CD4-positive, alpha-beta memory T cell (primary cell): ENCODE results near the gene EGR2. TPM values are rescaled to one million over a fixed set of nuclear protein-coding genes. Genes with fewer than 3 reads are reported as not detected.

Experiments used
- CTCF ChIA-PET: fragments of 350-600 bp; sonication (Branson Sonifier 250); formaldehyde crosslinking; loops from one replicate; lab custom pipeline; 2021; ENCODE audit warnings: inconsistent platforms; ENCODE audit not compliant: partially characterized antibody; lab: Charles Lee
- POLR2A ChIA-PET: fragments of 350-600 bp; sonication (Branson Sonifier 250); formaldehyde crosslinking; loops from one replicate; lab custom pipeline; 2021; ENCODE audit not compliant: partially characterized antibody; lab: Charles Lee
- DNase-seq, 5 donors: peaks; one replicate each; pipeline versions ENCODE4 v3.0.0 to v3.0.0-alpha.2; 2020 to 2022; ENCODE audit warnings: mixed read lengths in 1 of 5
- H3K27ac ChIP-seq: one replicate; pipeline ENCODE4 v1.7.0; 2013; ENCODE audit warnings: low read depth, low read length
- H3K27me3 ChIP-seq: 2 replicates; pipeline ENCODE4 v1.7.0; 2013; ENCODE audit warnings: mild to moderate bottlenecking, low read length, moderate library complexity; ENCODE audit not compliant: insufficient read depth
- H3K36me3 ChIP-seq: 2 replicates; pipeline ENCODE4 v1.7.0; 2013; ENCODE audit warnings: mild to moderate bottlenecking, low read length, moderate library complexity; ENCODE audit not compliant: insufficient read depth
- H3K4me1 ChIP-seq: 2 replicates; pipeline ENCODE4 v1.7.0; 2013; ENCODE audit warnings: mild to moderate bottlenecking, low read length, moderate library complexity; ENCODE audit not compliant: insufficient read depth
- H3K4me3 ChIP-seq, 2 donors: one replicate each; pipeline ENCODE4 v1.7.0; 2013; ENCODE audit warnings: low read length in 2 of 2, mild to moderate bottlenecking in 1 of 2
- H3K9me3 ChIP-seq, 2 donors: one replicate each; pipeline ENCODE4 v1.7.0; 2013; ENCODE audit warnings: low read length in 2 of 2, control low read depth in 1 of 2; ENCODE audit not compliant: control insufficient read depth in 1 of 2
- H3K27ac Mint-ChIP-seq, 7 donors: one replicate each; pipeline ENCODE4 v1.8.0; 2020 to 2021; ENCODE audit warnings: mixed read lengths in 7 of 7, mild to moderate bottlenecking in 6 of 7, inconsistent platforms in 3 of 7, moderate library complexity in 3 of 7
- H3K27me3 Mint-ChIP-seq, 2 donors: one replicate each; pipeline ENCODE4 v1.8.0; 2020 to 2021; ENCODE audit warnings: mixed read lengths in 2 of 2
- H3K36me3 Mint-ChIP-seq, 2 donors: one replicate each; pipeline ENCODE4 v1.8.0; 2020 to 2021; ENCODE audit warnings: mixed read lengths in 2 of 2, inconsistent platforms in 1 of 2, mild to moderate bottlenecking in 1 of 2
- H3K4me1 Mint-ChIP-seq, 4 donors: one replicate each; pipeline ENCODE4 v1.8.0; 2020 to 2021; ENCODE audit warnings: mixed read lengths in 4 of 4, mild to moderate bottlenecking in 1 of 4
- H3K4me3 Mint-ChIP-seq, 8 donors: one replicate each; pipeline ENCODE4 v1.8.0; 2020 to 2021; ENCODE audit warnings: mixed read lengths in 8 of 8, mild to moderate bottlenecking in 7 of 8, moderate library complexity in 6 of 8, inconsistent platforms in 3 of 8
- H3K9me3 Mint-ChIP-seq, 8 donors: one replicate each; pipeline ENCODE4 v1.8.0; 2020 to 2021; ENCODE audit warnings: mixed read lengths in 8 of 8, mild to moderate bottlenecking in 5 of 8, inconsistent platforms in 3 of 8, moderate library complexity in 1 of 8
- intact Hi-C: fragments of 100-400 bp; cut with micrococcal nuclease; formaldehyde crosslinking; loops from one replicate; pipeline ENCODE4 v1.15.1; 2023
- polyA plus RNA-seq, 2 donors: library from polyadenylated mRNA; unstranded; fragments of 300-500 nt; fragmentation: Illumina TruSeq; gene quantifications; one replicate each; pipeline ENCODE4 v1.2.3, GENCODE V29; 2021
- total RNA-seq, 2 experiments: library from RNA; stranded (reverse); gene quantifications; one replicate each; pipeline ENCODE4 v1.2.3, GENCODE V29; 2021

EGR2 gene
- total and polyA plus RNA-seq, 4 experiments from 2014 or later, result 0.22 to 2.2 (median 2.0) TPM; not detected in 1

GRCh38 chr10:62796896-62797295, 19.3 kb downstream of the EGR2 start:
- no peak overlapping the region for H3K4me3 Mint-ChIP-seq
- no peak overlapping the region for H3K27ac Mint-ChIP-seq
- CTCF ChIA-PET, result interaction anchor here (0.7 to 1.3 kb wide), 3 partner anchors 21 to 361 kb away, joined by 3 to 5 read pairs (median 4); no protein-coding TSS in a partner anchor
- Histone ChIP-seq H3K27ac (no peak overlapping the region), H3K4me1 (no peaks in the 10 kb centered on the region), H3K9me3 (no peaks in the 10 kb centered on the region), H3K27me3 (peaks cover 7% of the 10 kb centered on the region), H3K4me3 (no peak overlapping the region), H3K36me3 (no peaks in the 10 kb centered on the region)
- peaks cover 10 to 11% of the 10 kb centered on the region in 2 donors for H3K27me3 Mint-ChIP-seq
- no peaks in the 10 kb centered on the region for H3K9me3 Mint-ChIP-seq
- no peaks in the 10 kb centered on the region for H3K36me3 Mint-ChIP-seq
- POLR2A ChIA-PET, result interaction anchor here (1.6 kb wide), 1 partner anchor 21 kb away, joined by 3 read pairs; no protein-coding TSS in a partner anchor
- H3K4me1 Mint-ChIP-seq, result no peaks in the 10 kb centered on the region
- intact Hi-C loops, result no loop called here
- DNase-seq, result no peak

DNA sequence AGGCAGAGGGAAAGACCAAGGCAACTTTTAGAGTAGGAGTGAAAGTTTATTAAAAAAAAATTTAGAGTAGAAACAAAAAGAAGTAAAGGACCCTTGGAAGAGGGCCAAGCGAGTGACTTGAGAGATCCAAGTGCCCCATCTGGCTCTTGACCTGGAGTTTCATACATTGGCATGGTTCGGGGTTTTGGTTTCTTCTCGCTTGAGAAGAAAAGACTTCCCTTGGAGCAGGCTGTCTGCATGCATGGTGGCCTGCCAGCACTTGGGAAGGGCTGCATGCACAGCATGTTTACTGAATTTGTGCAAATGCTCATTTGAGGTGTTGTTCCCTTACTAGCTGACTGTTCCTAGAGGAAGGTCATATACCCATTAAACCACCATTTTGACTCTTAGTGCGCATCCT, 20.4 kb downstream of the EGR2 start:
- Histone ChIP-seq H3K4me1 (no peaks in the 10 kb centered on the region), H3K36me3 (no peaks in the 10 kb centered on the region), H3K27ac (no peak overlapping the region), H3K4me3 (no peak overlapping the region), H3K9me3 (no peaks in the 10 kb centered on the region), H3K27me3 (peaks cover 7% of the 10 kb centered on the region)
- no peak overlapping the region for H3K4me3 Mint-ChIP-seq
- no peaks in the 10 kb centered on the region for H3K4me1 Mint-ChIP-seq
- POLR2A ChIA-PET, result interaction anchor here (1.6 kb wide), 1 partner anchor 22 kb away, joined by 3 read pairs; no protein-coding TSS in a partner anchor
- no peak overlapping the region for H3K27ac Mint-ChIP-seq
- no peaks in the 10 kb centered on the region for H3K9me3 Mint-ChIP-seq
- CTCF ChIA-PET, result interaction anchor here (1.6 kb wide), 1 partner anchor 21 kb away, joined by 3 read pairs; no protein-coding TSS in a partner anchor
- H3K27me3 Mint-ChIP-seq, result peaks cover 10 to 11% of the 10 kb centered on the region in 2 donors
- H3K36me3 Mint-ChIP-seq, result no peaks in the 10 kb centered on the region
- DNase-seq, result no peak
- intact Hi-C loops, result no loop called here

- Histone ChIP-seq H3K4me1 (no peaks in the 10 kb centered on the region), H3K27me3 (peaks cover 7% of the 10 kb centered on the region), H3K9me3 (no peaks in the 10 kb centered on the region), H3K4me3 (no peak overlapping the region), H3K36me3 (no peaks in the 10 kb centered on the region), H3K27ac (no peak overlapping the region)
- Mint-ChIP-seq H3K36me3 (no peaks in the 10 kb centered on the region), H3K27ac (no peak overlapping the region), H3K27me3 (peaks cover 10 to 11% of the 10 kb centered on the region in 2 donors), H3K4me1 (no peaks in the 10 kb centered on the region), H3K9me3 (no peaks in the 10 kb centered on the region), H3K4me3 (no peak overlapping the region)
- CTCF ChIA-PET, result interaction anchor here (0.5 to 1.6 kb wide), 3 partner anchors 22 to 200 kb away, joined by 3 read pairs; no protein-coding TSS in a partner anchor
- POLR2A ChIA-PET, result interaction anchor here (1.0 kb wide), 1 partner anchor 21 kb away, joined by 3 read pairs; the partner anchor contains the start of gene EGR2
- intact Hi-C loops, result no loop called here
- DNase-seq, result no peak
These were observed 21.1 kb downstream of the EGR2 start for GRCh38 chr10:62795100-62795499.

GRCh38 chr10:62794306-62794705, 21.9 kb downstream of the EGR2 start:
- no peak for DNase-seq
- Mint-ChIP-seq H3K36me3 (no peaks in the 10 kb centered on the region), H3K4me1 (no peaks in the 10 kb centered on the region), H3K27ac (no peak overlapping the region), H3K27me3 (peaks cover 10 to 11% of the 10 kb centered on the region in 2 donors), H3K4me3 (no peak overlapping the region), H3K9me3 (no peaks in the 10 kb centered on the region)
- H3K27me3 ChIP-seq, result peaks cover 7% of the 10 kb centered on the region
- ChIA-PET POLR2A (interaction anchor here (1.0 kb wide), 1 partner anchor 22 kb away, joined by 3 read pairs; the partner anchor contains the start of gene EGR2), CTCF (interaction anchor here (1.1 kb wide), 1 partner anchor 200 kb away, joined by 3 read pairs; no protein-coding TSS in a partner anchor)
- no peak overlapping the region for H3K27ac ChIP-seq
- no peak overlapping the region for H3K4me3 ChIP-seq
- H3K4me1 ChIP-seq, result no peaks in the 10 kb centered on the region
- H3K36me3 ChIP-seq, result no peaks in the 10 kb centered on the region
- no peaks in the 10 kb centered on the region for H3K9me3 ChIP-seq
- intact Hi-C loops, result no loop called here

GRCh38 chr10:62792261-62792660, 23.9 kb downstream of the EGR2 start:
- POLR2A ChIA-PET, result no interaction called here
- Histone ChIP-seq H3K4me1 (no peaks in the 10 kb centered on the region), H3K9me3 (no peaks in the 10 kb centered on the region), H3K36me3 (no peaks in the 10 kb centered on the region), H3K27ac (no peak overlapping the region), H3K4me3 (no peak overlapping the region), H3K27me3 (no peaks in the 10 kb centered on the region)
- Mint-ChIP-seq H3K4me1 (no peaks in the 10 kb centered on the region), H3K27ac (no peak overlapping the region), H3K27me3 (peaks cover 3 to 11% of the 10 kb centered on the region in 2 donors), H3K9me3 (peaks cover 0 to under 1% (median 0%) of the 10 kb centered on the region in 8 donors), H3K36me3 (no peaks in the 10 kb centered on the region), H3K4me3 (no peak overlapping the region)
- CTCF ChIA-PET, result interaction anchor here (1.2 kb wide), 1 partner anchor 132 kb away, joined by 3 read pairs; no protein-coding TSS in a partner anchor
- DNase-seq, result no peak
- intact Hi-C loops, result no loop called here

- Mint-ChIP-seq H3K4me3 (no peak overlapping the region), H3K27me3 (peaks cover 1 to 3% of the 10 kb centered on the region in 2 donors), H3K36me3 (no peaks in the 10 kb centered on the region), H3K27ac (no peak overlapping the region), H3K9me3 (peaks cover 0 to 11% (median 2%) of the 10 kb centered on the region in 8 donors), H3K4me1 (no peaks in the 10 kb centered on the region)
- Histone ChIP-seq H3K4me3 (no peak overlapping the region), H3K36me3 (no peaks in the 10 kb centered on the region), H3K27ac (no peak overlapping the region), H3K27me3 (no peaks in the 10 kb centered on the region), H3K9me3 (no peaks in the 10 kb centered on the region), H3K4me1 (no peaks in the 10 kb centered on the region)
- CTCF ChIA-PET, result no interaction called here
- POLR2A ChIA-PET, result interaction anchor here (1.4 kb wide), 1 partner anchor 14 kb away, joined by 3 read pairs; the partner anchor contains the start of gene ADO
- intact Hi-C loops, result no loop called here
- no peak for DNase-seq
These were observed 25.6 kb downstream of the EGR2 start for GRCh38 chr10:62790571-62790970.

DNA sequence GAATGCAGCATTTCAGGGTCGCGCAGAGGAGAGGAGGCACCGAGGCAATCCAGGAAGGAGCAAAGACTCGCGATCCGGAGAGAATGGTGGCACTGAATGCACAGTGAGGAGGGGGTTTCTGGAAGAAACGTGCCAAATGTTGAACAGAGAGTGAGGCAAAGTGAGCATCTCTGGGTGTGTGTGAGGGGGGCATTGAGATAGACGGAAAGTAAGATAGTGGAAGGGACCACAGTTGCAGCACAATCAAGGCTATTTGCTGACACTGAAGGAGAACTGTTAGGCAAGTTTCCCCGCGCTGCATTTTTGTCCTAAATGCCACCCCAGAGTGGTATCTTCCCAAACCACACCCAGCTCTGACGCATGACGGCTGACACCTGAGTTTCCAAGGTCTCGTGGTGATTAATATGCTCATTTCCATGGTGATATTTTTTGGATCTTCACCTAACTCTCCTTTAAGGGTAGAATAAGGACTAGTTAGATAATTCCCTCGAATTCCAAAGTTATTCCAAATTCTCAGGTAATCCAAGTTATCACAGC, 26.1 kb downstream of the EGR2 start:
- H3K27me3 Mint-ChIP-seq, result peaks cover 1 to 3% of the 10 kb centered on the region in 2 donors
- CTCF ChIA-PET, result no interaction called here
- Histone ChIP-seq H3K36me3 (no peaks in the 10 kb centered on the region), H3K27me3 (no peaks in the 10 kb centered on the region), H3K4me3 (no peak overlapping the region), H3K27ac (no peak overlapping the region), H3K4me1 (no peaks in the 10 kb centered on the region), H3K9me3 (no peaks in the 10 kb centered on the region)
- no peak overlapping the region for H3K27ac Mint-ChIP-seq
- no peak overlapping the region for H3K4me3 Mint-ChIP-seq
- no peak for DNase-seq
- H3K4me1 Mint-ChIP-seq, result no peaks in the 10 kb centered on the region
- peaks cover 0 to 15% (median 3%) of the 10 kb centered on the region in 8 donors for H3K9me3 Mint-ChIP-seq
- no peaks in the 10 kb centered on the region for H3K36me3 Mint-ChIP-seq
- intact Hi-C loops, result no loop called here
- POLR2A ChIA-PET, result interaction anchor here (1.0 to 1.4 kb wide), 2 partner anchors 9 to 15 kb away, joined by 3 read pairs; partner anchors contain the start of gene ADO
